Measurements from ENCODE around the gene BSN. TPM values are rescaled to one million over a fixed set of nuclear protein-coding genes. Genes with fewer than 3 reads are reported as not detected.

Gene BSN
- total RNA-seq, 4 donors from 2014 or later: 0.44 to 1.8 (median 0.92) TPM

GRCh38 chr3:49718858-49719213 lies 164.6 kb downstream of the BSN start:
- Histone ChIP-seq H3K36me3 (peaks cover 0 to 63% (median 0%) of the 10 kb centered on the region in 3 donors), H3K4me1 (peaks cover 0 to 41% (median 20%) of the 10 kb centered on the region in 4 donors), H3K27me3 (no peaks in the 10 kb centered on the region), H3K4me3 (peak overlapping the region; percentile 22 to 70 (median 56)), H3K9me3 (no peaks in the 10 kb centered on the region), H3K27ac (peak overlapping the region in 1 of 4 donors; percentile 75)
- no peak for DNase-seq (ENCODE audit: low spot score in 2 of 2)
- TF ChIP-seq EP300 (IDR thresholded peaks at IDR 0.05) (no peak), POLR2A (IDR thresholded peaks at IDR 0.05) (no peak), CTCF (IDR thresholded peaks at IDR 0.05) (no peak)
- WGBS, 2 donors: 15 to 18% methylated on average over 29 to 33 of the region's 33 CpGs

GRCh38 chr3:49719214-49719884 lies 165.1 kb downstream of the BSN start, which contains the start of gene AMIGO3:
Gene AMIGO3, minus strand, starts transcription at chr3:49719684. Its CDS starts 219 bp downstream, at chr3:49719465.
- WGBS, 2 donors: 1 to 3% methylated on average over 22 to 33 of the region's 50 CpGs
- Histone ChIP-seq H3K4me3 (peak within 1 kb of the TSS; percentile 22 to 70 (median 56)), H3K27ac (peak within 1 kb of the TSS in 3 of 4 donors; percentile 69 to 84 (median 75))

More at GRCh38 chr3:49719214-49719884, 165.1 kb downstream of the BSN start, which contains the start of gene AMIGO3:
- Histone ChIP-seq H3K27me3 (no peaks in the 10 kb centered on the region), H3K4me1 (peaks cover 0 to 43% (median 21%) of the 10 kb centered on the region in 4 donors), H3K9me3 (no peaks in the 10 kb centered on the region), H3K36me3 (peaks cover 0 to 58% (median 0%) of the 10 kb centered on the region in 3 donors)
- peak; percentile 96 to 97 for DNase-seq (ENCODE audit: low spot score in 2 of 2)
- peak; percentile 13 to 90 (median 55) for TF ChIP-seq CTCF (IDR thresholded peaks at IDR 0.05)
- TF ChIP-seq EP300 (IDR thresholded peaks at IDR 0.05): peak; percentile 73 to 90
- TF ChIP-seq POLR2A (IDR thresholded peaks at IDR 0.05): peak in 1 of 2 donors; percentile 86

Small RNA genes lying within 50 kb of the gene (small RNA-seq; reads per million reads assigned to genes)
- not detected for gene AMIGO3

Other genes starting within 250 kb of the BSN start
- gene USP4, start 214.4 kb upstream of the BSN start, total RNA-seq: 10 to 100 TPM; 33.7 to 49.8 (median 46.0) TPM
- 100 to 1,000 TPM; 217 to 359 (median 310) TPM for gene GPX1, start 196.1 kb upstream of the BSN start, total RNA-seq
- gene RHOA, start 142.5 kb upstream of the BSN start, total RNA-seq: 100 to 1,000 TPM; 532 to 825 (median 698) TPM
- 10 to 100 TPM; 24.6 to 52.9 (median 30.1) TPM for gene TCTA, start 142.1 kb upstream of the BSN start, total RNA-seq
- gene AMT, start 132.0 kb upstream of the BSN start, total RNA-seq: 10 to 100 TPM in 2 of 4 donors, 1 to 10 TPM in 2; 7.0 to 20.8 (median 9.5) TPM
- 10 to 100 TPM in 1 of 4 donors, 1 to 10 TPM in 2, not detected in 1; 2.1 to 14.7 (median 7.7) TPM for gene NICN1, start 125.2 kb upstream of the BSN start, total RNA-seq
- gene DAG1, start 84.2 kb upstream of the BSN start, total RNA-seq: 100 to 1,000 TPM; 113 to 142 (median 126) TPM
- gene APEH, start 119.9 kb downstream of the BSN start, total RNA-seq: 10 to 100 TPM; 64.0 to 77.7 (median 65.8) TPM
- gene MST1, start 135.0 kb downstream of the BSN start, total RNA-seq: 10 to 100 TPM; 11.7 to 23.7 (median 17.0) TPM
- 10 to 100 TPM; 32.9 to 64.7 (median 39.1) TPM for gene RNF123, start 135.1 kb downstream of the BSN start, total RNA-seq
- gene AMIGO3, start 165.2 kb downstream of the BSN start, total RNA-seq: 1 to 10 TPM in 2 of 4 donors, not detected in 2; 2.1 to 4.2 TPM
- gene GMPPB, start 169.5 kb downstream of the BSN start, total RNA-seq: 10 to 100 TPM; 17.3 to 31.4 (median 25.3) TPM
- gene IP6K1, start 232.1 kb downstream of the BSN start, total RNA-seq: 10 to 100 TPM; 43.2 to 77.5 (median 50.7) TPM
- 1 to 10 TPM in 2 of 4 donors, not detected in 2; 1.3 to 1.4 TPM for gene CDHR4, start 245.4 kb downstream of the BSN start, total RNA-seq
- gene INKA1, start 248.8 kb downstream of the BSN start, total RNA-seq: 10 to 100 TPM in 1 of 4 donors, 1 to 10 TPM in 2, under 1 TPM in 1; 0.60 to 10.3 (median 8.0) TPM